GM12872 (cell line): Measurements from ENCODE around the gene UACA.
A peak's percentile ranks its signal among the peaks of the same experiment; 100 is the strongest.

Experiments used
- CTCF ChIP-seq: IDR thresholded peaks from 3 replicates; pipeline ENCODE4 v1.5.1; 2011; ENCODE audit warnings: low read depth, mild to moderate bottlenecking, low read length, moderate library complexity; ENCODE audit not compliant: insufficient read depth

Gene UACA

GRCh38 chr15:70763120-70763949, at the start of gene UACA:
Gene UACA, minus strand, starts transcription at chr15:70763558. Its CDS starts 151 bp downstream, at chr15:70763407.
- no peak for TF ChIP-seq CTCF

DNA sequence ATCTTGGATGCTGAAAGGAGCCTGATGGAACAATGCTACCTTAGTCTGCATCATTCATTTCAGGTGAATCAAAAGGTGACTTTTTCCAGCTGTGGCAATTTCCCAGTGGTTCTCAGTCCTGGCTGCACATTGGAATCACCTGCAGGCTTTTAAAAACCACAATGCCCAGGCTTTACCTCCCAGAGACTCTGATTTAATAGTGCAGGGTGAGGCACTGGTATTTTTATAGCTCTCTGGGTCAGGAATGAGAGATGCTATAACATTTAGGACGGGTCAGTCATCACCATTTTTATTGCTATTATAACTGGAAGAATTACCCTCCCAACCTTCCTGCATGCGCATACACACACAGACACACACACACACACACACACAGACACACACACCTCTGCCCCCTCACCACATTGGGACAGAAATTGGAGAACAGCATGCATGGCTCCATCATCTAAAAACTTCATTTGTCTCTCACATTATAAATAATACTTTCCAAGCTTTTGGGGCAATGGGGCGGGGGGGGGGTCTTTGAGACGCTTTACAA, 49.5 kb upstream of the UACA start:
- TF ChIP-seq CTCF, result no peak

GRCh38 chr15:70810916-70811578, 47.7 kb upstream of the UACA start:
- 0 out of 3 replicates have a peak, but pooled peaks have one; percentile 8 for TF ChIP-seq CTCF

DNA sequence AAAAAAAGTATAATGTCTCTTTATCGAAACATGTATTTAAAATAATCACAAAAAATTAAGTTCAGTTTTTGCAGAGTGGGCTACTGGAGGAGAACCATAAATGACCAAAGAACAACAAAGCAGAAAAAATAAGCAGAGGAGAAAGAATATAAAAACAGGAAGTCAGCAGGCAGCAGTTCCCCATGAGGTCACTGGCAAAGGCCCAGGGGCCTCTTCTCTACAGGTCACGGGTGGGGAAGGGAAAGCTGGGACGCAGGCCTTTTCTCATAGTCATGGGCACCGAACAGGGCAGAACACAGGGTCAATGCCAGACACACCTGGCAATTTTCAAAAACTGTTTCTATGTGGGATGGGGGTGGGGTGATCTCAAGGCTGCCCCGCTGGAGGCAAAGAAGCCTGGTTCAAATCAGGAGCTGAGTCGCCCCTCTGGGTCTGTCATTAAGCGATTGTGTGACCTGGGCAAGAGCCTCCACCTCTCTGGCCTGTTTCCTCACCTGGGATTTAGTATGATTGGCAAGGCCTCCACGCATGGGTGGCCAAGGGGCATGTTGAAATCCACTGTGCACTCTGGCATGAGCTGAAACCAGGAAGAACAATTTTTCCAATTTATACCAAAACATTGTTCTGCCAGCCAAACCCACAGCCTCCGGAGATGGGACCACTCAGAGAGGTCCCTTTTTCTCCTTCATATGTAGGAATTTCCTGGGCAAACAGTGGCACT, 43.8 kb upstream of the UACA start:
- no peak for TF ChIP-seq CTCF

- no peak for TF ChIP-seq CTCF
Observed at GRCh38 chr15:70802629-70803028, 39.3 kb upstream of the UACA start.

- TF ChIP-seq CTCF, result no peak
Observed at GRCh38 chr15:70801109-70801508, 37.8 kb upstream of the UACA start.
